Breast epithelium (tissue), 3 donors: ENCODE data around the gene CACNA1I.

Experiments
- POLR2AphosphoS5 ChIP-seq, 3 donors: sonication (generic); formaldehyde crosslinking; IDR thresholded peaks; one replicate each; pipeline ENCODE4 v1.6.1; 2017; ENCODE audit warnings: antibody characterized with exemption in 3 of 3
- TF ChIP-seq, protein P1 (sequence below), 3 donors: fragments of 450-650 bp; IDR thresholded peaks; one replicate each; pipeline ENCODE4 v1.5.1; 2016 to 2017; ENCODE audit warnings: antibody characterized with exemption in 3 of 3, mild to moderate bottlenecking in 3 of 3, moderate library complexity in 3 of 3

DNA sequence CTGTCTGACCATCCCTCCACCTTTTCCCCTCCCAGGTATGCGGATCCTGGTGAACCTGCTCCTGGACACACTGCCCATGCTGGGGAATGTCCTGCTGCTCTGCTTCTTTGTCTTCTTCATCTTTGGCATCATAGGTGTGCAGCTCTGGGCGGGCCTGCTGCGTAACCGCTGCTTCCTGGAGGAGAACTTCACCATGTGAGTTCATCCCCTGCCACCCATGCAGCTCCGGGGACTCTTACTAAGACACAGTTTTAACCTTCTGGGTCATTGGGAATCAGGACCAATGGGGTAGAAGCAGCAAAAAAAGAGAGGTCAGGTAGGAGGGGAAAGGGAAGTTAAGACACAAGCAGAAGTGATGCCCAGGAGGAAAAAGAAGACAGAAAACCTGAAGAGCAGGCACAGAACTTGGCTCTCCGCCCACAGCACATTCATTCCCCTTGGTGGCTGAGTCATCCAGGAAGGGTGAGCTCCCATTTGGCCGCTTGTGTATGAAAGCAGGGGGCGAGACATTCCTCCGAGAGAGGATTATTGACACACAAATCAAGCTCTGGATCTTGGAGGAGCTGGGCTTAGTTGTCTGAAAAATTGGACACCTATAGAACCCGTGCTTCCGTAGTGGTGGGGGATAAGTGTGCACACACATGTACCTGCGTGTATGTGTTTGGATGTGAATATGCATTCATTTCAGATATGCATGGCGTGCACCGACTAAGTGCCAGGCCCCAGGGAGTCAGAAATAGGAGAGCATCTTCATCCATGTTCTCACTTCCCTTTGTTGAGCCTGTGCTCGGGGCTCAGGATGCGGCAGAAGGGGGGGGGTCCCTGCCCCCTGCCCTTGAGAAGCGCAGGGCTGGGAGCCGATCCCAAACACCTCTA, 64.2 kb downstream of the CACNA1I start:
- TF ChIP-seq, protein P1, sequence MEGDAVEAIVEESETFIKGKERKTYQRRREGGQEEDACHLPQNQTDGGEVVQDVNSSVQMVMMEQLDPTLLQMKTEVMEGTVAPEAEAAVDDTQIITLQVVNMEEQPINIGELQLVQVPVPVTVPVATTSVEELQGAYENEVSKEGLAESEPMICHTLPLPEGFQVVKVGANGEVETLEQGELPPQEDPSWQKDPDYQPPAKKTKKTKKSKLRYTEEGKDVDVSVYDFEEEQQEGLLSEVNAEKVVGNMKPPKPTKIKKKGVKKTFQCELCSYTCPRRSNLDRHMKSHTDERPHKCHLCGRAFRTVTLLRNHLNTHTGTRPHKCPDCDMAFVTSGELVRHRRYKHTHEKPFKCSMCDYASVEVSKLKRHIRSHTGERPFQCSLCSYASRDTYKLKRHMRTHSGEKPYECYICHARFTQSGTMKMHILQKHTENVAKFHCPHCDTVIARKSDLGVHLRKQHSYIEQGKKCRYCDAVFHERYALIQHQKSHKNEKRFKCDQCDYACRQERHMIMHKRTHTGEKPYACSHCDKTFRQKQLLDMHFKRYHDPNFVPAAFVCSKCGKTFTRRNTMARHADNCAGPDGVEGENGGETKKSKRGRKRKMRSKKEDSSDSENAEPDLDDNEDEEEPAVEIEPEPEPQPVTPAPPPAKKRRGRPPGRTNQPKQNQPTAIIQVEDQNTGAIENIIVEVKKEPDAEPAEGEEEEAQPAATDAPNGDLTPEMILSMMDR (IDR thresholded peaks at IDR 0.05) = no peak
- TF ChIP-seq POLR2AphosphoS5 (IDR thresholded peaks at IDR 0.05) = no peak
